GM18502 (cell line): Measurements from ENCODE around the gene GOLGA6A.
"Not testable (repeated sequence)": the region's sequence is repeated elsewhere in the genome, so short reads cannot be mapped to it uniquely, and the experiment has no call there.

Source experiments
- ATAC-seq: cut with Tn5 transposase; IDR thresholded peaks from one replicate; pipeline ENCODE4 v1.9.1; 2021; ENCODE audit warnings: mild to moderate bottlenecking; ENCODE audit not compliant: unreplicated experiment, poor library complexity

The GOLGA6A gene

GRCh38 chr15:74082450-74082849 is at the start of gene GOLGA6A:
Gene GOLGA6A (minus strand): TSS chr15:74082550. CDS start chr15:74082509, 41 bp downstream.
- ATAC-seq: not testable (repeated sequence)

GRCh38 chr15:74131628-74132413 is 49.5 kb upstream of the GOLGA6A start:
- ATAC-seq: no peak

GRCh38 chr15:74130849-74131627 is 48.7 kb upstream of the GOLGA6A start:
- no peak for ATAC-seq

GRCh38 chr15:74130155-74130848 is 48.0 kb upstream of the GOLGA6A start, which contains the start of gene ISLR2:
Gene ISLR2 (plus strand): TSS chr15:74130586. CDS start chr15:74132755, 2,169 bp downstream.
- ATAC-seq: no peak

- no peak for ATAC-seq
Measured at GRCh38 chr15:74129586-74130154, 47.3 kb upstream of the GOLGA6A start.

- ATAC-seq: no peak
Measured at GRCh38 chr15:74128785-74129585, 46.6 kb upstream of the GOLGA6A start.

- no peak for ATAC-seq
Measured at GRCh38 chr15:74127954-74128784, 45.8 kb upstream of the GOLGA6A start.

GRCh38 chr15:74127255-74127953 is 45.1 kb upstream of the GOLGA6A start:
- no peak for ATAC-seq

GRCh38 chr15:74124759-74125158 is 42.4 kb upstream of the GOLGA6A start:
- ATAC-seq: no peak

GRCh38 chr15:74124196-74124595 is 41.8 kb upstream of the GOLGA6A start:
- ATAC-seq: no peak

GRCh38 chr15:74123658-74124057 is 41.3 kb upstream of the GOLGA6A start:
- ATAC-seq: no peak

GRCh38 chr15:74123131-74123429 is 40.7 kb upstream of the GOLGA6A start:
- ATAC-seq: no peak

GRCh38 chr15:74122403-74123130 is 40.2 kb upstream of the GOLGA6A start:
- no peak for ATAC-seq

GRCh38 chr15:74121858-74122257 is 39.5 kb upstream of the GOLGA6A start:
- ATAC-seq: no peak

GRCh38 chr15:74121039-74121438 is 38.7 kb upstream of the GOLGA6A start:
- ATAC-seq: no peak

- no peak for ATAC-seq
Measured at GRCh38 chr15:74120426-74120825, 38.1 kb upstream of the GOLGA6A start.

GRCh38 chr15:74109713-74110112 is 27.4 kb upstream of the GOLGA6A start:
- ATAC-seq: no peak

- ATAC-seq: not testable (repeated sequence)
Measured at GRCh38 chr15:74108611-74109010, 26.3 kb upstream of the GOLGA6A start.
